GM23248 (cell line): Measurements from ENCODE around the gene ELSPBP1.

ENCODE experiments used
- EZH2 ChIP-seq: fragments of 200-600 bp; sonication (generic); IDR thresholded peaks from 2 replicates; pipeline ENCODE4 v1.6.1; 2018; ENCODE audit warnings: antibody characterized with exemption, mild to moderate bottlenecking; ENCODE audit not compliant: insufficient read depth, poor library complexity, severe bottlenecking
- EZH2phosphoT487 ChIP-seq: fragments of 200-600 bp; sonication (generic); IDR thresholded peaks from 2 replicates; pipeline ENCODE4 v1.6.1; 2018; ENCODE audit warnings: antibody characterized with exemption, moderate library complexity, mild to moderate bottlenecking, low read depth; ENCODE audit not compliant: insufficient read depth

DNA sequence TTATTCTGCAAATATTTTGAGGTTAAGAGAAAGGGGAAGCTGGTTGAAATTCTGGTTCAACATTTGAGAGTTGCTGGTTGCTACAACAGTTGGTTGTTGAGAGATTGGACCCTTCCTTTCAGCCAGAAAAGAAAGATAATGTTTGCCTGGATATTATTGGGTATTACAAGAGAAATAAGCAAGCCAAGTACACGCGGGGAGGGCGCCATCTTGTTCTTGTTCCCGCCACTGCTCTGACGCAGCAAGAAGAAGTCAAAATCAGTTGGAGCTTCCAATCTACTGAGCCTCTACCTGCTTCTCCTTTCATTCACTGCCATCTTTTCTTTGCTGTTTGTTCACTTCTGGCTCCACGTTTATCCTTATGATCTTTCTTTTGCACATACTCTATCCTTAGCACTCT is 20.9 kb upstream of the ELSPBP1 start:
- TF ChIP-seq EZH2phosphoT487 (no peak), EZH2 (no peak)
